HepG2 (cell line): ENCODE data around the gene XXYLT1. TPM values are rescaled to one million over a fixed set of nuclear protein-coding genes. Genes with fewer than 3 reads are reported as not detected.
A peak's percentile ranks its signal among the peaks of the same experiment; 100 is the strongest.

Source experiments
- ASH2L ChIP-seq: fragments of 300-600, 200-600 bp; sonication (generic); IDR thresholded peaks from 2 replicates; pipeline ENCODE4 v1.7.0; 2017; ENCODE audit warnings: low read depth, mild to moderate bottlenecking, moderate library complexity, mixed read lengths, low read length; ENCODE audit not compliant: insufficient read length
- ATF1 ChIP-seq: IDR thresholded peaks from 2 replicates; pipeline ENCODE4 v1.6.1; 2016; ENCODE audit warnings: mild to moderate bottlenecking, control low read depth
- CHD4 ChIP-seq: fragments of 200-600 bp; sonication (generic); IDR thresholded peaks from 2 replicates; pipeline ENCODE4 v1.7.0; 2017; ENCODE audit warnings: mild to moderate bottlenecking, low read length, borderline replicate concordance
- CSRNP2 ChIP-seq: sonication (generic); formaldehyde crosslinking; conservative IDR thresholded peaks from 2 replicates; pipeline ENCODE4 v1.8.0; 2022; ENCODE audit warnings: low read depth, missing genetic modification reagents
- MAFG ChIP-seq: sonication (generic); formaldehyde crosslinking; IDR thresholded peaks from 2 replicates; pipeline ENCODE4 v1.5.1; 2020; ENCODE audit warnings: mild to moderate bottlenecking, missing genetic modification reagents
- MYPOP ChIP-seq: sonication (generic); formaldehyde crosslinking; IDR thresholded peaks from 2 replicates; pipeline ENCODE4 v1.8.1; 2023; ENCODE audit warnings: mild to moderate bottlenecking, moderate library complexity, missing genetic modification reagents
- RBM22 ChIP-seq: fragments of 200-400 bp; formaldehyde crosslinking; optimal IDR thresholded peaks from 2 replicates; pipeline ENCODE3; 2017; ENCODE audit warnings: mild to moderate bottlenecking, low read length, moderate library complexity
- SMAD1 ChIP-seq: sonication (generic); formaldehyde crosslinking; IDR thresholded peaks from 2 replicates; pipeline ENCODE4 v1.4.0; 2020; ENCODE audit warnings: missing genetic modification reagents, low read depth, mild to moderate bottlenecking, borderline replicate concordance
- ZNF318 ChIP-seq: sonication (generic); formaldehyde crosslinking; IDR thresholded peaks from 2 replicates; pipeline ENCODE4 v1.4.0; 2020; ENCODE audit warnings: mild to moderate bottlenecking, missing genetic modification reagents
- ZNF432 ChIP-seq: sonication (generic); formaldehyde crosslinking; IDR thresholded peaks from 2 replicates; pipeline ENCODE4 v1.5.0; 2020; ENCODE audit warnings: missing genetic modification reagents, mild to moderate bottlenecking, borderline replicate concordance
- ZNF468 ChIP-seq: sonication (generic); formaldehyde crosslinking; IDR thresholded peaks from 2 replicates; pipeline ENCODE4 v1.8.0; 2022; ENCODE audit warnings: mild to moderate bottlenecking, moderate library complexity, missing genetic modification reagents
- ZNF513 ChIP-seq: sonication (generic); formaldehyde crosslinking; conservative IDR thresholded peaks from 2 replicates; pipeline ENCODE4 v1.5.0; 2020; ENCODE audit warnings: missing genetic modification reagents
- ZNF563 ChIP-seq: sonication (generic); formaldehyde crosslinking; IDR thresholded peaks from 2 replicates; pipeline ENCODE4 v1.8.0; 2022; ENCODE audit warnings: mild to moderate bottlenecking, moderate library complexity, missing genetic modification reagents
- ZNF652 ChIP-seq: IDR thresholded peaks from 2 replicates; pipeline ENCODE4 v1.6.1; 2016; ENCODE audit warnings: low read depth, borderline replicate concordance
- ZNF773 ChIP-seq: sonication (generic); formaldehyde crosslinking; IDR thresholded peaks from 2 replicates; pipeline ENCODE4 v1.4.0; 2020; ENCODE audit warnings: missing genetic modification reagents, borderline replicate concordance
- ZNF788 ChIP-seq: sonication (generic); formaldehyde crosslinking; IDR thresholded peaks from 2 replicates; pipeline ENCODE4 v1.5.0; 2020; ENCODE audit warnings: mild to moderate bottlenecking, missing genetic modification reagents, borderline replicate concordance
- polyA plus RNA-seq, 8 experiments: library from polyadenylated mRNA; depleted of rRNA in 3 of 8; stranded (reverse) in 7 of 8; unstranded in 1 of 8; fragments of >200 nt; fragmentation: Illumina TruSeq in 4 of 8; extraction: Trizol in 4 of 8; gene quantifications; 2 replicates each; pipeline versions ENCODE4 v1.2.1 to v1.2.3, GENCODE V29; 2011 to 2016; ENCODE audit warnings: low read depth in 4 of 8, missing spikeins in 1 of 8, mixed read lengths in 1 of 8; ENCODE audit not compliant: insufficient read depth in 1 of 8
- total RNA-seq, 5 experiments: library from RNA; depleted of rRNA; stranded (reverse); fragments of >200 nt; fragmentation: Illumina TruSeq; extraction: Trizol; gene quantifications; 2 replicates each; pipeline ENCODE4 v1.2.3, GENCODE V29; 2016; ENCODE audit warnings: low read depth in 1 of 5

Gene XXYLT1
- total and polyA plus RNA-seq, 2 of the 13 experiments (the other 11 are each of a cell fraction or from before 2014, with no cell fraction given): 17.7 to 19.0 TPM

- TF ChIP-seq CSRNP2: no peak
- TF ChIP-seq SMAD1 (CRISPR knock-in tag): no peak
- TF ChIP-seq MYPOP (CRISPR knock-in tag): peak; percentile 86; the same call in 1 of the 2 replicates
- peak; percentile 81; the same call in 1 of the 2 replicates for TF ChIP-seq ZNF788
- TF ChIP-seq ZNF318 (CRISPR knock-in tag): no peak
- TF ChIP-seq ZNF652 (CRISPR knock-in tag): peak; percentile 19; the same call in 1 of the 2 replicates
- no peak for TF ChIP-seq ZNF513 (CRISPR knock-in tag)
- no peak for TF ChIP-seq RBM22
- no peak for TF ChIP-seq ZNF432 (CRISPR knock-in tag)
- TF ChIP-seq CHD4: peak; percentile 10; the same call in 1 of the 2 replicates
- no peak for TF ChIP-seq ASH2L
- peak; percentile 84 for TF ChIP-seq ATF1 (CRISPR knock-in tag)
- no peak for TF ChIP-seq ZNF563 (CRISPR knock-in tag)
- TF ChIP-seq MAFG (CRISPR knock-in tag): peak; percentile 60; the same call in 1 of the 2 replicates
- TF ChIP-seq ZNF773 (CRISPR knock-in tag): 0 out of 2 replicates have a peak, but pooled peaks have one; percentile 16
- no peak for TF ChIP-seq ZNF468 (CRISPR knock-in tag)
Observed at GRCh38 chr3:195164573-195165264, 106.2 kb downstream of the XXYLT1 start (continued).
